Gastroesophageal sphincter (tissue), 4 donors: ENCODE results near the gene MBOAT7. TPM values are rescaled to one million over a fixed set of nuclear protein-coding genes. Genes with fewer than 3 reads are reported as not detected.
"Not testable (repeated sequence)": the region's sequence is repeated elsewhere in the genome, so short reads cannot be mapped to it uniquely, and the experiment has no call there.

Experiments
- ATAC-seq: fragments of 150-250 bp; one replicate; pipeline ENCODE4 v1.9.1; 2016; ENCODE audit warnings: mild to moderate bottlenecking, moderate library complexity
- H3K27ac ChIP-seq, 4 donors: fragments of 200-600 bp; sonication (generic) in 3 of 4; 1 replicate in 3 of 4; 2 replicates in 1 of 4; pipeline ENCODE4 v1.5.1; 2016 to 2019
- H3K27me3 ChIP-seq: fragments of 200-600 bp; sonication (generic); one replicate; pipeline ENCODE4 v1.5.1; 2019
- H3K36me3 ChIP-seq, 2 donors: fragments of 200-600 bp; sonication (generic); one replicate each; pipeline ENCODE4 v1.5.1; 2019; ENCODE audit warnings: control low read depth in 1 of 2
- H3K4me1 ChIP-seq, 3 donors: fragments of 200-600 bp; sonication (generic); 1 replicate in 2 of 3; 2 replicates in 1 of 3; pipeline ENCODE4 v1.5.1; 2016 to 2019; ENCODE audit warnings: control low read depth in 2 of 3
- H3K4me3 ChIP-seq, 2 donors: fragments of 200-600 bp; sonication (generic); one replicate each; pipeline ENCODE4 v1.5.1; 2019; ENCODE audit warnings: mild to moderate bottlenecking in 1 of 2, moderate library complexity in 1 of 2
- H3K9me3 ChIP-seq, 3 donors: fragments of 200-600 bp; sonication (generic); one replicate each; pipeline ENCODE4 v1.5.1; 2017 to 2019; ENCODE audit warnings: control low read depth in 2 of 3
- EP300 ChIP-seq: sonication (generic); formaldehyde crosslinking; IDR thresholded peaks from one replicate; pipeline ENCODE4 v1.6.1; 2017; ENCODE audit warnings: antibody characterized with exemption, mild to moderate bottlenecking
- POLR2A ChIP-seq, 2 donors: fragments of 450-650 bp; IDR thresholded peaks; one replicate each; pipeline ENCODE4 v1.6.1; 2017; ENCODE audit warnings: antibody characterized with exemption in 2 of 2, mild to moderate bottlenecking in 2 of 2, moderate library complexity in 1 of 2
- POLR2AphosphoS5 ChIP-seq: sonication (generic); formaldehyde crosslinking; IDR thresholded peaks from one replicate; pipeline ENCODE4 v1.6.1; 2017; ENCODE audit warnings: antibody characterized with exemption
- WGBS, 2 donors: methylation state at CpG; one replicate each; pipeline ENCODE4 v1.1.5; 2018; ENCODE audit warnings: low coverage in 1 of 2; 5-methylcytosine and 5-hydroxymethylcytosine counted together
- total RNA-seq, 4 donors: library from RNA; depleted of rRNA; stranded (reverse); fragments of >200 nt; gene quantifications; one replicate each; pipeline ENCODE4 v1.1.0, GENCODE V29; 2016
- TF ChIP-seq, protein P1 (sequence below), 4 experiments: fragments of 200-600 bp in 2 of 4; fragments of 450-650 bp in 2 of 4; sonication (generic) in 1 of 4; IDR thresholded peaks; one replicate each; pipeline ENCODE4 v1.5.1; 2017 to 2019; ENCODE audit warnings: antibody characterized with exemption in 4 of 4, mild to moderate bottlenecking in 2 of 4, moderate library complexity in 2 of 4

MBOAT7 gene
- total RNA-seq, 4 donors from 2014 or later: 28.4 to 64.3 (median 36.5) TPM

DNA sequence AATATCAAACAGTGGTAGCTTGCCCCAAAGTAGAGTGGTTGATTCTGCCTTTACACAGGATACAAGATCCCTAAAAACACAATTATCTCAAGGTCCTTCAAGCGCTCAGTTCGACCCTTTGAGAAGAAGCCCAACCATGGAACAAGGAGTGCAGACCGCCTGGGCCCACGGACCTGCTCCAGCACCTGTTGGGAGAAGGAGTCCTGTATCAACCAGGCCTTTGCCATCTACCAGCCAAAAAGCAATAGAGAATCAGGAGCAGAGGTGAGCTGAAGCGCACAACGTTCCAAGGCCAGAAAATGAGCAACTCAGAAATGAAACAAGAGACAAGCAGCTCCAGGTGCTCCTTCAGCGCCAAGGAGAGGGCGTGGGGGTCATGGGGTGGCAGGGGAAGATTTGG lies 39.8 kb upstream of the MBOAT7 start:
- Histone ChIP-seq H3K27me3 (peaks cover 40% of the 10 kb centered on the region), H3K9me3 (peaks cover 0 to under 1% (median 0%) of the 10 kb centered on the region in 3 donors), H3K36me3 (no peaks in the 10 kb centered on the region), H3K4me3 (no peak overlapping the region), H3K4me1 (peaks cover 0 to 3% (median 0%) of the 10 kb centered on the region in 3 donors), H3K27ac (no peak overlapping the region)
- WGBS, 2 donors: 90% methylated on average over 2 of the region's 8 CpGs; no CpG with 5 or more reads in 1 of the 2 donors
- TF ChIP-seq POLR2A (IDR thresholded peaks at IDR 0.05): no peak
- no peak for ATAC-seq

DNA sequence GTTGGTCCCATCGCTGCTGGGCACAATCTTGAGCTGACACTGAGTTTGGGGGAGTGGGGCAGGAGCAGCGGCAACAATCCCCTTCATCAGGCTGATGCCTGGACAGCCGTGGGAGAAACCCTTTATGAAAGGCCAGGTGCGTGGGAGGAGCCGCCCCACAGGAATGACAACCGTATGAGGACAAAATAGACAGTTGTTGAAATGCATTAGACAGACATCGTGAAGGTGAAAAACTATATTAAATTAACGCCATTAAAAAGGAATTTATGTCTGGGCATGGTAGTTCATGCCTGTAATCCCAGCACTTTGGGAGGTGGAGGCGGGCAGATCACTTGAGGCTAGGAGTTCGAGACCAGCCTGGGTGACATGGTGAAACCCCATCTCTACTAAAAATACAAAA lies 35.2 kb upstream of the MBOAT7 start:
- H3K4me3 ChIP-seq, ATAC-seq, H3K9me3 ChIP-seq, H3K36me3 ChIP-seq, H3K4me1 ChIP-seq, H3K27ac ChIP-seq: not testable (repeated sequence)
- H3K27me3 ChIP-seq: peaks cover 46% of the 10 kb centered on the region
- 71 to 100% methylated on average over 1 to 8 of the region's 10 CpGs for WGBS, 2 donors

DNA sequence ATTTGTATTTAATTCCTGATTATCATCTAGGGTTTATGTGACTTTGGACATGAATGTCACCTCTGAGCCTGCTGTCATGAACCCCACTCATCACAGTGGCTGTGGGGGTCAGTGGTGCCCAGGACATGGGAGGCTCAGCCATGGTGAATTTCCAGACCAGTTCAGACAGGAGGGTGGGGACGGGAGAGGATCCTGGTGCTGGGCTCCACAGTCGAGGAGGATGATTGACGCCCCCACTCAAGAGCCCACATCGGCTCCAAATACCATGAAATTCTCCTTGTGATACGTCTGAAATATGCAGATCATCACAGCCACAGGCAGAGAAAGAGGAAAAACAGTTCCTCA lies 34.5 kb upstream of the MBOAT7 start:
- H3K9me3 ChIP-seq, H3K4me3 ChIP-seq, H3K4me1 ChIP-seq, H3K27ac ChIP-seq, ATAC-seq, H3K36me3 ChIP-seq: not testable (repeated sequence)
- peaks cover 46% of the 10 kb centered on the region for H3K27me3 ChIP-seq
- WGBS, 2 donors: 40% methylated on average over 1 of the region's 5 CpGs

DNA sequence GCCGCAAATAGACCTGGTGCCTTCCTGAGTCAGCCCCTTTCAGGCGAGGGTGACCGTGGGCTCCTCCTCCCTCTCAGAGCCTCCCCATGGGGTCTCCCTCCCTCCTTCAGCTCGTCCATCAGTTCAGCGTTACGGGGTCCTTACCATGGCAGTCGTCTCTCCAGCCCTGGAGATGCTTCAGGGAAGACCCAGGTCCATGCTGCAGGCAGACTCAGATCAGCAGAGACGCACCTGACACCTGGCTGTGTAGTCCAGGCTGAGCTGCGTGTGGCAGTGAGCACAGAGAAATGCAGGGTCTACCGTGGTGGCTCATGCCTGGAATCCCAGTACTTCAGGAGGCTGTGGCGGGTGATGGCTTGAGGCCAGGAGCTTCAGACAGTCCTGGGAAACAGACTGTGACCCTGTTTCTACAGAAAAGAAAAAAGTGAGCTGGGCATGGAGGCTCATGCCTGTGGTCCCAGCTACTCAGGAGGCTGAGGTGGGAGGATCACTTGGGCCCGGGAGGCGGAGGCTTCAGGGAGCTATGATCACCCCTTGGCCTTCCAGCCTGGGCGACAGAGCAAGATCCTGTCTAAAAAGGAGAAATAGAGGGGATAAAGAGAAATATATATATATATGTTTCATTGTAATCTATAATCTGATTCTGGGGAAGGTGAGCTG lies 34.0 kb upstream of the MBOAT7 start:
- peak; percentile 15 for ATAC-seq
- WGBS, 2 donors: 31 to 51% methylated on average over 6 to 7 of the region's 14 CpGs
- not testable (repeated sequence) for H3K9me3 ChIP-seq, H3K4me1 ChIP-seq, H3K27ac ChIP-seq, H3K4me3 ChIP-seq, H3K36me3 ChIP-seq
- peaks cover 45% of the 10 kb centered on the region for H3K27me3 ChIP-seq

DNA sequence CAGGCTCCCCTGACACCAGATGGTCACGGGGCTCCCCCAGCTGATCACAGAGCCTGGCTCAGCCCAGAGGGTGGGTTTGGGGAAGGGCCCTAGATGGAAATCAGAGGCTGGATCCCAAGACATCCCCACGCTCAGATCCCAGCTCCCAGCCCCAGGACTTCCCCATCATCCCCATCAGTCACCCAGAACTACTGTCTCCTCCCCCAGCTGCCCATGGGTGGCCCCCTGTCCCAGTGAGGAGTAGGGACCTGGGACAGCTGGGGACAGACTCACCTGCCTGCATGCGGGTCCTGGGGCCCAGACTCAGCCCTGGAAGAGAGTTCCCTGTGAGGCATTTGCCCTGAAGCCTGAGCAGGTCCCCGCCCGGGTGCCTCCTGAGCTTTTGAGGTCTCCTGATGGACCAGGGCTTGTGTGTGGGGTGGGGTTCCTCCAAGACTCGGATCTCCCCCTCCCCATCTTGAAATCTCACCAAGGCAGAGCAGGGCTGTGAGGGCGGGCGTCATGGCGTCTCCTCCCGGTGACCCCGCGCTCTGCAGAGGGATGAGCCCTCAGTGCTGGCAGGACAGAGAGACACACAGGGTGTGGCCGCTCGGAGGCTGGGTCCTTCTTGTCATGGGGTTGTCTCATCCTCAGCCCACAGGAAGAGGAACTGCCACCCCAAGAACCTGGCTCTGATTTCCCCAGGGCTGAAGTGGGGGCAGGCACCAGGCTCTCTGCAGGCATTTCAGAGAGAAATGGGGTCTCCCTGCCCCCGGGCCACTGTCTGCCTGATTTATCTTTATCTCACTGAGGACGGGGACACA lies 33.3 kb upstream of the MBOAT7 start, which contains the start of gene LILRB3:
TSS of gene LILRB3 (minus strand) at position 534 of the 803 bp plus-strand sequence. CDS start at position 503, 31 bp downstream.
- H3K36me3 ChIP-seq, H3K9me3 ChIP-seq, H3K4me1 ChIP-seq: not testable (repeated sequence)
- 39 to 50% methylated on average over 2 to 4 of the region's 16 CpGs for WGBS, 2 donors
- Histone ChIP-seq H3K27ac (peak within 1 kb of the TSS in 1 of 4 donors; percentile 25), H3K27me3 (peaks cover 45% of the 10 kb centered on the region), H3K4me3 (peak within 1 kb of the TSS in 1 of 2 donors; percentile 19)
- peak; percentile 65 for ATAC-seq

DNA sequence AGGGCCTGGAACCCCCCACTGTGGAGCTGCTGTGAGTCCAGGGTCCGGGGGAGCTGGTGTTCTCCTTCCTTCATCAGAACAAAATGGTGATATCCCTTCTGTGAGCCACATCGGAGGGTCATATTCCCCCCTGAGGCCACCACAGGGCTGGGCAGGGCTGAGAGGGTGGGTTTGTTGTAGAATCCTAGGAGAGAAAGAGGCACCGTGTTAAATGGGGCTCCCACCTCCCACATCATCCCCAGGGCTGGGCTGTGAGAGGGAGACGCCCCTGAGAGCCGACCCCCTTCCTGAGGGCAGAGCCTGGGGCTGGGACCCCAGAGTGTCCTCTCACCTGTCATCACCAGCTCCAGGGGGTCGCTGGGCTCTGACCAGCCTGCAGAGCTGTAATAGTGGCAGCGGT lies 32.6 kb upstream of the MBOAT7 start:
- no CpG with 5 or more reads among the region's 7 CpGs for WGBS, 2 donors
- H3K4me3 ChIP-seq, ATAC-seq, H3K36me3 ChIP-seq, H3K4me1 ChIP-seq, H3K9me3 ChIP-seq, H3K27ac ChIP-seq: not testable (repeated sequence)
- H3K27me3 ChIP-seq: peaks cover 45% of the 10 kb centered on the region

DNA sequence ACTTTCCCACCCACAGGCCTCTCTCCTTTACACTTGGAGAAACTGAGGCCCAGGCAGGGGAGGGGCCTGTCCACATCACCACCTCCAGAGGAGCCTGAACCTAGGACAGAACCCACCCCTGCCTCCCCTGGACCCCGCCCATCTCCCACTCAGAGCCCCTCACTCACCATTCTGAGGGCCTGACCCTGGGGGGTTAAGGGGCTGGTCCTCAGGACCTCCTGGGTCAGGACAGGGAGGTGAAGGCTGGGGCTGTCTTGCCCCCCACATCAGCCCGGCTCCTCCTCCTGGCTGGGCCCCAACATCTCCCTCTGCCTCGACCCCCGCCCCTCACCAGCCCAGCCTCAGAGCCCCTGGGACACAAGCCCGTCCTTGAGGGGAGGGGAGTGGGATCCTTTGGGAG lies 30.3 kb upstream of the MBOAT7 start:
- not testable (repeated sequence) for H3K4me3 ChIP-seq, H3K4me1 ChIP-seq, ATAC-seq, H3K36me3 ChIP-seq, H3K27ac ChIP-seq, H3K9me3 ChIP-seq
- peaks cover 39% of the 10 kb centered on the region for H3K27me3 ChIP-seq
- no CpG with 5 or more reads among the region's 5 CpGs for WGBS, 2 donors

DNA sequence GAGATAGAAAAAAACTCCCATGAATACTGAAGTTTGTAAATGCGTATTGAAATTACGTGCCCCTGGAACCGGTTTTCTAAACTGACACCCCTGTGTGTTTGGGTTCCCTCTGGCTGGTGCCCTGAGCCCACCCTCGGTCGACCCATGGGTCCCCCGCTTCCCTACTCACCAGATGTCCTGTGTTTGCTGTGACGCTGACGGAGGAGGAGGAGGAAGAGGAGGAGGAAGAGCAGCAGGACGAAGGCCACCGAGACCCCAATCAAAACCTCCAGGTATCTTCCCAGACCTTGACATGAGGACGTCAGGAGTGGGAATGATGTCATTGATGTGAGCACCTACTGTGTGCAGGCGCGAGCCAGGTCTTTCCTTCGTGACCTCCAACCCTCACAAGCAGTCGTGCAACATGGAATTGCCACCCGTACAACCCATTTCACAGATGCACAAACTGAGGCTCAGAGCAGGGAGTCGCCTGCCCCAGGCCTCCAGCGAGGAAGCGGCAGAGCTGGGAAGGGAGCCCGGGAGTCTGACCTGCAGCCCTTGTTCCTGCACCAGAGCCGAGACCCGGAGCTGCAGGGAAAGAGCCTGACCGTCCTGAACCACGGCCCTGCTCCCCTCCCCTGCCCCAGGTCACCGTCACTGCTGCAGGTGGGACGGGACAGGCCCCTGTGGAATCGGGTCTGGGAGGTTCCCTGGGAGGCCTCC lies 29.7 kb upstream of the MBOAT7 start:
- ATAC-seq: no peak
- Histone ChIP-seq H3K36me3 (no peaks in the 10 kb centered on the region), H3K27ac (no peak overlapping the region), H3K9me3 (no peaks in the 10 kb centered on the region), H3K27me3 (peaks cover 38% of the 10 kb centered on the region), H3K4me3 (no peak overlapping the region), H3K4me1 (no peaks in the 10 kb centered on the region)
- WGBS, 2 donors: 80 to 82% methylated on average over 5 to 12 of the region's 27 CpGs
- TF ChIP-seq EP300: no peak
- TF ChIP-seq POLR2A (IDR thresholded peaks at IDR 0.05): no peak
- TF ChIP-seq, protein P1, sequence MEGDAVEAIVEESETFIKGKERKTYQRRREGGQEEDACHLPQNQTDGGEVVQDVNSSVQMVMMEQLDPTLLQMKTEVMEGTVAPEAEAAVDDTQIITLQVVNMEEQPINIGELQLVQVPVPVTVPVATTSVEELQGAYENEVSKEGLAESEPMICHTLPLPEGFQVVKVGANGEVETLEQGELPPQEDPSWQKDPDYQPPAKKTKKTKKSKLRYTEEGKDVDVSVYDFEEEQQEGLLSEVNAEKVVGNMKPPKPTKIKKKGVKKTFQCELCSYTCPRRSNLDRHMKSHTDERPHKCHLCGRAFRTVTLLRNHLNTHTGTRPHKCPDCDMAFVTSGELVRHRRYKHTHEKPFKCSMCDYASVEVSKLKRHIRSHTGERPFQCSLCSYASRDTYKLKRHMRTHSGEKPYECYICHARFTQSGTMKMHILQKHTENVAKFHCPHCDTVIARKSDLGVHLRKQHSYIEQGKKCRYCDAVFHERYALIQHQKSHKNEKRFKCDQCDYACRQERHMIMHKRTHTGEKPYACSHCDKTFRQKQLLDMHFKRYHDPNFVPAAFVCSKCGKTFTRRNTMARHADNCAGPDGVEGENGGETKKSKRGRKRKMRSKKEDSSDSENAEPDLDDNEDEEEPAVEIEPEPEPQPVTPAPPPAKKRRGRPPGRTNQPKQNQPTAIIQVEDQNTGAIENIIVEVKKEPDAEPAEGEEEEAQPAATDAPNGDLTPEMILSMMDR (IDR thresholded peaks at IDR 0.05): no peak
- no peak for TF ChIP-seq POLR2AphosphoS5
